GM19240 (cell line): ENCODE measurements around the gene USP32.

ENCODE experiments used
- DNase-seq: peaks from one replicate; pipeline ENCODE4 v3.0.0; 2011; ENCODE audit warnings: low spot score; ENCODE audit not compliant: insufficient read length

USP32 gene

DNA sequence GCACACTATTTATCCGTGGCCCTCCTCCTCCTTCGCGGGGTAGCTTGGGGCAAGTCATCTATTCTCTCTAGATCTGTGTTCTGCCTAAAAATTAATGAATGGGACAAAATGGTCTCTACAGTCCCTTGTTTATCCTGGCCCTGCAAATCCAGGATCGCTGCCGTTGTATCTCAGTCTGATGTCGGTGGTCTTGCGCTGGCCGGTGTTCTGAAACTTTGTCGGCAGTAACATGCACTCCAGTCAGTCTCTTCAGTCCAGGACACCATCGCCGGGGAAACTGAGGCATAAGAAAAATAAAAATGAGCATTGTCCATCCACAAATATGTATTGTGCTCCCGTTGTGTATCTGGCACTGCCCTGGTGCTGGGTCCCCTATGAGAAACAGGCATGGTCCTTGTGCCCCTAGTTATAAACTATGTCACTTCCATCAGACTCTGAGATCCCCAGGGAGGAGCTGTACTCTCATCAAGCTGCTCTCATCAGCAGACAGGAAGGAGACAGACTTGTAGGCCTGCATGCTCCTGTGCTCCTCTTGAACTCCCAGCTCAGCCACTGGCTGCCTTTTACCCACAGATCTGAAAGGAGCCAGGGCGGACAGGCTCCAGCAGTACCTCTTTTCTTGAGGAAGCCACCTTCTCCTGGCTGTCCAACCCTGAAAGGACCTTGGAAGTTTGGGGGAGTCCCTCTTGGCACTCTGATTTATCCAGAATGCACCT lies 255.8 kb downstream of the USP32 start:
- DNase-seq: no peak

DNA sequence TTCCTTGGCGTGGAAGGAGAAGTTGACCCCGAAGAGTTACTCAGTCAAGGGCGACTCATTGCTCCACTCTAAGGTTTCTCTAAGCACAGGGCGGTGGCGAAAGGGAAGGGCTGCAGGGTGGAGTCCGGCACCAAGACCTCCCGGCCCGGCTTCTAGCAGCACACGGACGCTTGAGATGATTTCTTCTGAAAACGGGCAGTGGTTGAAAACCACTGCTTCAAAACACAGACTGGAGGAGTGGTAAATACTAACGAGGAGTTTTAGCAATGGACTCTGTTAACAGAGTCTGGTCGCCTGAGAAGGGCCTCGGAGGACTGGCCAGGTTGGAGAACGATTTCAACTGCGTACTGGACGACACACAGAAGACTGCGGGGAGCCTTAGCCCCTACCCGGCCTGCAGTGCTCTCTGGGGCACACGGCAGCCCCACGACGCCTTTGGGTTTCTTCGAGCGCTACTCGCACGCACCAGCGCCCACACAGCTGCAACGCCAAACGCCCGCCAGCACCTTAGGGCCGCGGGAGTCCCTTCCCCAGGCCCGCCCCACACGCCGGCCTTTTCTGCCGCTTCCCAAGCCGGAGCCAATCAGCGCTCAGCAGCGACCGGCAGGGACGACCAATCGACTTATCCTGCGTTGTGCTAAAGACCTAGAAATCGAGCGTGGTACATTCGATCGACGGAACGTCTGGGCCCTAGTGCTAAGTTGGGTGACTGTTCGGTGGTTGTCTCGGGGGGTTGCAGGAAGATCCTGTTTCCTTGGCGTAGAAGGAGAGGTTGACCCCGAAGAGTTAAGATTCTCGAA lies 256.6 kb downstream of the USP32 start:
- peak; percentile 94 for DNase-seq

DNA sequence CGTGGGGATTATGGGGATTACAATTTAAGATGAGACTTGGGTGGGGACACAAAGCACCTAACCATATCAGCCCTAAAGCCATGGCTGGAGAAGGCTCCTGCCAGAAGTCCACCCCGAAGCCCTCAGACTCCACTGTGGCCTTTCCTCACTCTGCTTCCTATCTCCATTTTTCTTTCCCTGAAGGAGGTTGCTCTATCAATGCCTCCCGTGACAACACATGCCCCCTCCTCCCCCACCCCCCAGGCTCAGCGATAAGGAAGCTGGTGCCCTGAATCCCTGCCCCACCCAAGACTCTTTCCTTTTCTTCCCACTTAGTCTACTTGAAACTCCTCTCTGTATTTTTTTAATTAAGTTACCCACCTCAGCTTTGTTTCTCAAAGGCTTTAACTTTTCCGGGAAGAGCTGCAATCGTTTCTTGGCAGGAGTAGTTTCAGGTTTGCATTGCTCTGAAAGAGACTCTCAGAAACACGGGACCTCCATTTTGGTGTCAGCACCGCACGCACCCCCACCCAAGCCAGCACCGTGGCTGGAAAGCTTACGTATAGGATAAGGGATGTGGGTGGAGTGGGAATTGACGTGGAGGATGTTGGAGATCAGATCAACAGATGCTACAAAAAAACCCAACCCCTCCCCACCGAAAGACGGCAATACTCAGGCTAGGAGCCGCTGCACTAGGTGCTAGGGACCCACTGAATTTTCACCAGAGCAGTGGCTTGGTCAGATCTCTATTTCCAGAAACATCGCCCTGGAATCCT lies 257.4 kb downstream of the USP32 start:
- no peak for DNase-seq

DNA sequence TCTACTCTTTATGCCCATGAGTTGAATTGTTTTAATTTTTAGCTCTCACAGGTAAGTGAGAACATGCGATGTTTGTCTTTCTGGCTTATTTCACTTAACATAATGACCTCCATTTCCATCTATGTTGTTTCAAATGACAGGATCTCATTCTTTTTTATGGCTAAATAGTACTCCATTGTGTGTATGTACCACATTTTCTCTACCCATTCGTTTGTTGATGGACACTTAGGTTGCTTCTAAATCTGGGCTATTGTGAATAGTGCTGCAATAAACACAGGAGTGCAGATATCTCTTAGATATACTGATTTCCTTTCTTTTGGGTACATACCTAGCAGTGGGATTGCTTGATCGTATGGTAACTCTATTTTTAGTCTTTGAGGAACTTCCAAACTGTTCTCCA lies 261.5 kb downstream of the USP32 start:
- DNase-seq: no peak

DNA sequence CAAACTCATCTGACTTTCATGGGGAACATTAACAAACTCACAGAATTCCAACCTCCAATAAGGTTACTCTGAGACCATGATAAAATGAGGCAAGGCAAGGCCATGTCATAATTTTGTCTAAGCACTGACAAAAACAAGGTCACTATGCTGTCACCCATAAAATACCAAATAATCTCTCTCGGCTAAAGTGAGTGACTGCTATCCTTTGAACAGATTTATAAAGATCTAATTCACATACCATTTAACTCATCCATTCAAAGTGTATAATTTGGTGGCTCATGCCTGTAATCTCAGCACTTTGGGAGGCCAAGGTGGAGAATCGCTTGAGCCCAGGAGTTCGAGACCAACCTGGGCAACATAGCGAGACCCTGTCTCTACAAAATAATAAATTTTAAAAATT lies 262.8 kb downstream of the USP32 start:
- no peak for DNase-seq
